HL-60 (cell line): ENCODE results near the gene ZNF652.

Source experiments
- DNase-seq, 2 experiments: peaks; one replicate each; pipeline ENCODE4 v3.0.0-alpha.2; 2010 to 2020; ENCODE audit warnings: low read depth in 1 of 2, low spot score in 1 of 2
- H3K27ac ChIP-seq: fragments of 250-450 bp; sonication (Bioruptor Pico); replicated peaks from 2 replicates; pipeline ENCODE4 v1.5.1; 2020; ENCODE audit warnings: mild to moderate bottlenecking, moderate library complexity
- H3K27me3 ChIP-seq: fragments of 250-450 bp; sonication (Bioruptor Pico); 2 replicates; pipeline ENCODE4 v1.5.1; 2021; ENCODE audit warnings: mild to moderate bottlenecking, moderate library complexity; ENCODE audit not compliant: insufficient read depth, poor library complexity, severe bottlenecking
- H3K4me3 ChIP-seq: replicated peaks from 2 replicates; pipeline ENCODE4 v1.5.1; 2011; ENCODE audit warnings: mild to moderate bottlenecking, control low read depth, low read length; ENCODE audit not compliant: insufficient read depth
- GABPA ChIP-seq: IDR thresholded peaks from 2 replicates; pipeline ENCODE4 v1.6.1; 2012; ENCODE audit warnings: low read depth
- POLR2AphosphoS5 ChIP-seq: IDR thresholded peaks from 2 replicates; pipeline ENCODE4 v1.6.1; 2012; ENCODE audit warnings: low read depth
- SPI1 ChIP-seq: IDR thresholded peaks from 2 replicates; pipeline ENCODE4 v1.6.1; 2012; ENCODE audit warnings: low read depth, mild to moderate bottlenecking, borderline replicate concordance
- TF ChIP-seq, protein P1 (sequence below): IDR thresholded peaks from one replicate; pipeline ENCODE4 v1.5.1; 2011; ENCODE audit warnings: low read length, control low read depth, inconsistent platforms; ENCODE audit not compliant: insufficient read depth
- TF ChIP-seq, protein P2 (sequence below): IDR thresholded peaks from 2 replicates; pipeline ENCODE4 v1.6.1; 2012; ENCODE audit warnings: low read depth; ENCODE audit not compliant: insufficient replicate concordance

ZNF652 gene

DNA sequence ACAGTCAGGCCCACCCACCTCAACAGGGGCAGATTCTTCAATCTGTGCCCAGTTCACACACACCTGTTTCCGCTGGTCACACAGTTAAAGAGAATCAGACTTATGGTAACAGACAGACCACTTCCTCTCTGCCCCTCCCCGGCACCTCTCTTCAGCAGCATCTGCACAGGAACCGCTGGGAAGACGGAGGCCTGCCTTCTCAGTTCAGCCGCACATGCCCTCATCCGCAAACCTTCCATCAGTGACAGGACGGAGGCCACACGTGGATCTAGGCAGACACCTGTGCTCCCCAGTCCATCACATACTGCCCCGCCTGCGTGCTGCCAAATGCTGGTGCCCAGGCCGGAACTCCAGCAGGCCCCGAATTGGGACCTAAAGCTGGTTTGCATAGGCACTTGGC lies 42.3 kb upstream of the ZNF652 start:
- H3K27ac ChIP-seq: no peak overlapping the region
- DNase-seq: peak in 1 of 2 experiments; percentile 54
- no peak overlapping the region for H3K4me3 ChIP-seq

GRCh38 chr17:49403514-49404289 lies 41.7 kb upstream of the ZNF652 start:
- no peaks in the 10 kb centered on the region for H3K27me3 ChIP-seq
- peak overlapping the region; percentile 43; the same call in 1 of the 2 replicates for H3K27ac ChIP-seq
- peak in 1 of 2 experiments; percentile 36 for DNase-seq
- no peak; the same call in 1 of the 2 replicates for TF ChIP-seq SPI1
- no peak for TF ChIP-seq GABPA
- TF ChIP-seq, protein P1, sequence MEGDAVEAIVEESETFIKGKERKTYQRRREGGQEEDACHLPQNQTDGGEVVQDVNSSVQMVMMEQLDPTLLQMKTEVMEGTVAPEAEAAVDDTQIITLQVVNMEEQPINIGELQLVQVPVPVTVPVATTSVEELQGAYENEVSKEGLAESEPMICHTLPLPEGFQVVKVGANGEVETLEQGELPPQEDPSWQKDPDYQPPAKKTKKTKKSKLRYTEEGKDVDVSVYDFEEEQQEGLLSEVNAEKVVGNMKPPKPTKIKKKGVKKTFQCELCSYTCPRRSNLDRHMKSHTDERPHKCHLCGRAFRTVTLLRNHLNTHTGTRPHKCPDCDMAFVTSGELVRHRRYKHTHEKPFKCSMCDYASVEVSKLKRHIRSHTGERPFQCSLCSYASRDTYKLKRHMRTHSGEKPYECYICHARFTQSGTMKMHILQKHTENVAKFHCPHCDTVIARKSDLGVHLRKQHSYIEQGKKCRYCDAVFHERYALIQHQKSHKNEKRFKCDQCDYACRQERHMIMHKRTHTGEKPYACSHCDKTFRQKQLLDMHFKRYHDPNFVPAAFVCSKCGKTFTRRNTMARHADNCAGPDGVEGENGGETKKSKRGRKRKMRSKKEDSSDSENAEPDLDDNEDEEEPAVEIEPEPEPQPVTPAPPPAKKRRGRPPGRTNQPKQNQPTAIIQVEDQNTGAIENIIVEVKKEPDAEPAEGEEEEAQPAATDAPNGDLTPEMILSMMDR: no peak
- TF ChIP-seq POLR2AphosphoS5: no peak
- TF ChIP-seq, protein P2, sequence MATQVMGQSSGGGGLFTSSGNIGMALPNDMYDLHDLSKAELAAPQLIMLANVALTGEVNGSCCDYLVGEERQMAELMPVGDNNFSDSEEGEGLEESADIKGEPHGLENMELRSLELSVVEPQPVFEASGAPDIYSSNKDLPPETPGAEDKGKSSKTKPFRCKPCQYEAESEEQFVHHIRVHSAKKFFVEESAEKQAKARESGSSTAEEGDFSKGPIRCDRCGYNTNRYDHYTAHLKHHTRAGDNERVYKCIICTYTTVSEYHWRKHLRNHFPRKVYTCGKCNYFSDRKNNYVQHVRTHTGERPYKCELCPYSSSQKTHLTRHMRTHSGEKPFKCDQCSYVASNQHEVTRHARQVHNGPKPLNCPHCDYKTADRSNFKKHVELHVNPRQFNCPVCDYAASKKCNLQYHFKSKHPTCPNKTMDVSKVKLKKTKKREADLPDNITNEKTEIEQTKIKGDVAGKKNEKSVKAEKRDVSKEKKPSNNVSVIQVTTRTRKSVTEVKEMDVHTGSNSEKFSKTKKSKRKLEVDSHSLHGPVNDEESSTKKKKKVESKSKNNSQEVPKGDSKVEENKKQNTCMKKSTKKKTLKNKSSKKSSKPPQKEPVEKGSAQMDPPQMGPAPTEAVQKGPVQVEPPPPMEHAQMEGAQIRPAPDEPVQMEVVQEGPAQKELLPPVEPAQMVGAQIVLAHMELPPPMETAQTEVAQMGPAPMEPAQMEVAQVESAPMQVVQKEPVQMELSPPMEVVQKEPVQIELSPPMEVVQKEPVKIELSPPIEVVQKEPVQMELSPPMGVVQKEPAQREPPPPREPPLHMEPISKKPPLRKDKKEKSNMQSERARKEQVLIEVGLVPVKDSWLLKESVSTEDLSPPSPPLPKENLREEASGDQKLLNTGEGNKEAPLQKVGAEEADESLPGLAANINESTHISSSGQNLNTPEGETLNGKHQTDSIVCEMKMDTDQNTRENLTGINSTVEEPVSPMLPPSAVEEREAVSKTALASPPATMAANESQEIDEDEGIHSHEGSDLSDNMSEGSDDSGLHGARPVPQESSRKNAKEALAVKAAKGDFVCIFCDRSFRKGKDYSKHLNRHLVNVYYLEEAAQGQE: no peak
- H3K4me3 ChIP-seq: no peak overlapping the region

More for the DNA sequence above, 42.3 kb upstream of the ZNF652 start:
- no peaks in the 10 kb centered on the region for H3K27me3 ChIP-seq
- TF ChIP-seq POLR2AphosphoS5: 0 out of 2 replicates have a peak, but pooled peaks have one; percentile 22
- no peak for TF ChIP-seq GABPA
- peak; percentile 77 for TF ChIP-seq SPI1
- TF ChIP-seq, protein P1: no peak

DNA sequence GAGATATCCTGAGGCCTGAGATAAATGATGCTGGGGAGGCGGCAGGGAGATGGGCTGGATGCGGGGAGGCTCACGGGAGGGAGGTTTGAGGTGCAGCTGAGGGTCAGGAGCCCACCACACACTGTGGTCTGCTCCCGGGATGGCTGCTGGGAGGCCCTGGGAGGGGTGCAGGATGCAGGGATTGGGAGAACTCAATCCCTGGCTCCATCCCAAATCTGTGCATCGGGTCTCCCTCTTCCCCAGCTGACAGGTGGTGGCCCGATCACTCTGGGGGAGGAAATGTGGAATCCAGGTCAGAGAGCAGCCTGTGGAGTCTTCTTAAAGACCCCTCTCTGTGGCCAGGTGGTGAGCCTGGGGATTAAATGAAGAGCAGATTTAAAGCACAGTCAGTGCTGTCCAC lies 40.7 kb upstream of the ZNF652 start:
- no peak overlapping the region for H3K4me3 ChIP-seq
- H3K27me3 ChIP-seq: no peaks in the 10 kb centered on the region
- TF ChIP-seq POLR2AphosphoS5 (no peak), SPI1 (no peak), GABPA (no peak)
- TF ChIP-seq, protein P2: no peak
- TF ChIP-seq, protein P1: no peak
- DNase-seq: no peak
- no peak overlapping the region for H3K27ac ChIP-seq
